H9 (cell line): ENCODE data around the gene E2F1. TPM values are rescaled to one million over a fixed set of nuclear protein-coding genes. Genes with fewer than 3 reads are reported as not detected.

ENCODE experiments used
- DNase-seq: peaks from one replicate; pipeline ENCODE4 v3.0.0-alpha.2; 2017
- H2AFZ ChIP-seq: one replicate; pipeline ENCODE4 v1.6.1; 2013; ENCODE audit warnings: mild to moderate bottlenecking, low read length, control low read depth, moderate library complexity
- H2AK5ac ChIP-seq: 2 replicates; pipeline ENCODE4 v1.6.1; 2013; ENCODE audit warnings: low read length, control low read depth, mixed read lengths; ENCODE audit not compliant: insufficient read length
- H2BK120ac ChIP-seq: one replicate; pipeline ENCODE4 v1.6.1; 2013; ENCODE audit warnings: low read depth, mild to moderate bottlenecking, low read length, control low read depth, inconsistent platforms; ENCODE audit not compliant: poor library complexity, severe bottlenecking
- H2BK12ac ChIP-seq: 2 replicates; pipeline ENCODE4 v1.6.1; 2013; ENCODE audit warnings: low read length, control low read depth, mixed read lengths, low read depth; ENCODE audit not compliant: insufficient read length
- H2BK15ac ChIP-seq: 2 replicates; pipeline ENCODE4 v1.6.1; 2013; ENCODE audit warnings: low read depth, low read length, control low read depth
- H2BK20ac ChIP-seq: one replicate; pipeline ENCODE4 v1.6.1; 2013; ENCODE audit warnings: low read depth, mild to moderate bottlenecking, low read length, control low read depth, inconsistent platforms; ENCODE audit not compliant: poor library complexity, severe bottlenecking
- H2BK5ac ChIP-seq: 2 replicates; pipeline ENCODE4 v1.6.1; 2013; ENCODE audit warnings: low read length, control low read depth, mixed read lengths; ENCODE audit not compliant: insufficient read length
- H3K14ac ChIP-seq: 2 replicates; pipeline ENCODE4 v1.6.1; 2013; ENCODE audit warnings: low read length, control low read depth; ENCODE audit not compliant: insufficient read depth
- H3K18ac ChIP-seq: 2 replicates; pipeline ENCODE4 v1.6.1; 2013; ENCODE audit warnings: low read depth, mild to moderate bottlenecking, mixed read lengths, low read length, control low read depth; ENCODE audit not compliant: insufficient read length
- H3K23ac ChIP-seq: 2 replicates; pipeline ENCODE4 v1.6.1; 2013; ENCODE audit warnings: low read length, control low read depth, mixed read lengths, low read depth; ENCODE audit not compliant: insufficient read length
- H3K23me2 ChIP-seq: 2 replicates; pipeline ENCODE4 v1.6.1; 2013; ENCODE audit warnings: low read depth, mild to moderate bottlenecking, mixed read lengths, low read length, control low read depth; ENCODE audit not compliant: insufficient read length, poor library complexity, severe bottlenecking
- H3K27ac ChIP-seq: 2 replicates; pipeline ENCODE4 v1.5.1; 2013; ENCODE audit warnings: low read length, control low read depth, mixed read lengths, low read depth; ENCODE audit not compliant: insufficient read length
- H3K27me3 ChIP-seq: 2 replicates; pipeline ENCODE4 v1.6.1; 2013; ENCODE audit warnings: low read length, control low read depth, inconsistent platforms; ENCODE audit not compliant: insufficient read depth
- H3K4ac ChIP-seq: 2 replicates; pipeline ENCODE4 v1.6.1; 2013; ENCODE audit warnings: low read depth, mild to moderate bottlenecking, control low read depth, inconsistent platforms, low read length, moderate library complexity
- H3K4me1 ChIP-seq: 2 replicates; pipeline ENCODE4 v1.6.1; 2013; ENCODE audit warnings: low read length, control low read depth, inconsistent platforms; ENCODE audit not compliant: insufficient read depth
- H3K4me2 ChIP-seq: 2 replicates; pipeline ENCODE4 v1.6.1; 2013; ENCODE audit warnings: low read length, control low read depth, mixed read lengths; ENCODE audit not compliant: insufficient read length, insufficient read depth
- H3K56ac ChIP-seq: 2 replicates; pipeline ENCODE4 v1.6.1; 2013; ENCODE audit warnings: low read depth, mild to moderate bottlenecking, mixed read lengths, low read length, control low read depth; ENCODE audit not compliant: insufficient read length
- H3K79me1 ChIP-seq: 2 replicates; pipeline ENCODE4 v1.6.1; 2013; ENCODE audit warnings: low read depth, mild to moderate bottlenecking, moderate library complexity, low read length, control low read depth, inconsistent platforms; ENCODE audit not compliant: insufficient read depth, poor library complexity, severe bottlenecking
- H3K79me2 ChIP-seq: 2 replicates; pipeline ENCODE4 v1.6.1; 2013; ENCODE audit warnings: low read length, control low read depth, inconsistent platforms; ENCODE audit not compliant: insufficient read depth
- H3K9ac ChIP-seq: 2 replicates; pipeline ENCODE4 v1.6.1; 2013; ENCODE audit warnings: low read length, control low read depth, mixed read lengths; ENCODE audit not compliant: insufficient read length; ENCODE audit errors: extremely low read depth
- H3K9me3 ChIP-seq: one replicate; pipeline ENCODE4 v1.6.1; 2013; ENCODE audit warnings: low read depth, low read length, inconsistent platforms; ENCODE audit not compliant: control insufficient read depth
- H3T11ph ChIP-seq: one replicate; pipeline ENCODE4 v1.6.1; 2013; ENCODE audit warnings: mild to moderate bottlenecking, low read length, control low read depth, inconsistent platforms
- H4K20me1 ChIP-seq: one replicate; pipeline ENCODE4 v1.6.1; 2013; ENCODE audit not compliant: control insufficient read depth, insufficient read length, insufficient read depth
- H4K5ac ChIP-seq: 2 replicates; pipeline ENCODE4 v1.6.1; 2013; ENCODE audit warnings: low read depth, mild to moderate bottlenecking, mixed read lengths, low read length, control low read depth; ENCODE audit not compliant: insufficient read length
- H4K8ac ChIP-seq: replicated peaks from 2 replicates; pipeline ENCODE4 v1.6.1; 2013; ENCODE audit warnings: low read length, control low read depth, mixed read lengths, low read depth; ENCODE audit not compliant: insufficient read length
- H4K91ac ChIP-seq: 2 replicates; pipeline ENCODE4 v1.6.1; 2013; ENCODE audit warnings: low read depth, mild to moderate bottlenecking, moderate library complexity, mixed read lengths, low read length, control low read depth; ENCODE audit not compliant: insufficient read length
- H3K27ac Mint-ChIP-seq, 3 experiments: 2 replicates in 2 of 3; 3 replicates in 1 of 3; pipeline ENCODE4 v1.8.0; 2020 to 2021; ENCODE audit warnings: mixed read lengths in 3 of 3, mild to moderate bottlenecking in 1 of 3, moderate library complexity in 1 of 3
- H3K27me3 Mint-ChIP-seq: 2 replicates; pipeline ENCODE4 v1.8.0; 2021; ENCODE audit warnings: low read depth, mild to moderate bottlenecking, moderate library complexity, mixed read lengths
- H3K36me3 Mint-ChIP-seq, 3 experiments: 2 replicates in 2 of 3; 3 replicates in 1 of 3; pipeline ENCODE4 v1.8.0; 2020 to 2021; ENCODE audit warnings: low read depth in 3 of 3, mixed read lengths in 3 of 3; ENCODE audit not compliant: insufficient read depth in 1 of 3
- H3K4me1 Mint-ChIP-seq, 2 experiments: 2 replicates each; pipeline ENCODE4 v1.8.0; 2020; ENCODE audit warnings: mixed read lengths in 2 of 2
- H3K4me3 Mint-ChIP-seq, 2 experiments: 2 replicates in 1 of 2; 3 replicates in 1 of 2; pipeline ENCODE4 v1.8.0; 2020 to 2021; ENCODE audit warnings: mild to moderate bottlenecking in 2 of 2, mixed read lengths in 2 of 2, moderate library complexity in 1 of 2
- H3K9me3 Mint-ChIP-seq, 2 experiments: 2 replicates in 1 of 2; 3 replicates in 1 of 2; pipeline ENCODE4 v1.8.0; 2020; ENCODE audit warnings: mild to moderate bottlenecking in 2 of 2, mixed read lengths in 2 of 2, moderate library complexity in 1 of 2
- WGBS: extraction: QIAGEN DNeasy Blood & Tissue Kit; methylation state at CpG from one replicate; pipeline ENCODE4 v1.1.7; 2013; ENCODE audit warnings: missing lambda C conversion rate, low lambda C conversion rate, mixed read lengths; ENCODE audit not compliant: insufficient read length; ENCODE audit errors: extremely low coverage; 5-methylcytosine and 5-hydroxymethylcytosine counted together
- total RNA-seq: library from RNA; stranded (reverse); gene quantifications from 2 replicates; pipeline ENCODE4 v1.2.1, GENCODE V29; 2021
- TF ChIP-seq, protein P1 (sequence below): fragments of 200-600 bp; sonication (generic); conservative IDR thresholded peaks from 3 replicates; pipeline ENCODE4 v1.8.0; 2021; ENCODE audit warnings: antibody characterized with exemption, mild to moderate bottlenecking

Gene E2F1
- total RNA-seq, 1 experiment from 2014 or later: 58.7 TPM

DNA sequence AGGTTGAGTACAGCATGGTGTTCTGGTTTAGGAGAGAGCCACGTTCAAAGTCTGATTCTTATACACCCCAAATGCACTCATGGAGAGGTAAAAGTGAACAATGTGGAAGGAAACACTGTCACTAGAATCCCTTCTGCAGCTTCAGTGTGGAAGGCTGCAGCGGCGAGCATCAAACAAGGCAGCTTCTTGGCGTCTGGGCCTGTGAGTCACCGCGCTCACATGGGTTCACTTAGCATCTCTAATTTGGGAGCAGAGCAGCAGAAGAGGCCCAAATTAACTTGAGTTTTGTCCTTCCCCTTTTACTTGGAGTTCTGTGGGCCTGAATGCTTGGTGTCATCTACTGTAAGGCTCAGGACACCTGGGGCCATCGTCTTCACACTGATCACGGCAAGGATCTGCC lies 10.9 kb upstream of the E2F1 start:
- Histone ChIP-seq H3T11ph (no peak overlapping the region), H3K23ac (no peak overlapping the region), H3K4ac (no peak overlapping the region), H3K27ac (no peak overlapping the region), H3K14ac (no peak overlapping the region), H2BK20ac (no peak overlapping the region), H3K56ac (no peak overlapping the region), H3K79me1 (no peaks in the 10 kb centered on the region), H3K27me3 (no peaks in the 10 kb centered on the region), H2BK12ac (no peak overlapping the region), H2BK5ac (no peak overlapping the region), H4K91ac (no peak overlapping the region), H3K4me2 (no peak overlapping the region), H3K18ac (no peak overlapping the region), H2AK5ac (no peak overlapping the region), H2BK15ac (no peak overlapping the region), H3K9me3 (no peaks in the 10 kb centered on the region), H4K5ac (no peak overlapping the region), H3K9ac (no peak overlapping the region), H4K8ac (no peak overlapping the region), H4K20me1 (no peaks in the 10 kb centered on the region), H2AFZ (no peak overlapping the region), H3K23me2 (no peaks in the 10 kb centered on the region), H3K4me1 (no peaks in the 10 kb centered on the region), H3K79me2 (no peaks in the 10 kb centered on the region), H2BK120ac (no peak overlapping the region)
- WGBS: no CpG with 5 or more reads among the region's 8 CpGs
- no peak overlapping the region for H3K4me3 Mint-ChIP-seq
- H3K27me3 Mint-ChIP-seq: peaks cover 21% of the 10 kb centered on the region
- peaks cover 18 to 19% of the 10 kb centered on the region in 2 experiments for H3K4me1 Mint-ChIP-seq
- DNase-seq: no peak
- H3K9me3 Mint-ChIP-seq: peaks cover 24 to 25% of the 10 kb centered on the region in 2 experiments
- no peak overlapping the region for H3K27ac Mint-ChIP-seq
- TF ChIP-seq, protein P1, sequence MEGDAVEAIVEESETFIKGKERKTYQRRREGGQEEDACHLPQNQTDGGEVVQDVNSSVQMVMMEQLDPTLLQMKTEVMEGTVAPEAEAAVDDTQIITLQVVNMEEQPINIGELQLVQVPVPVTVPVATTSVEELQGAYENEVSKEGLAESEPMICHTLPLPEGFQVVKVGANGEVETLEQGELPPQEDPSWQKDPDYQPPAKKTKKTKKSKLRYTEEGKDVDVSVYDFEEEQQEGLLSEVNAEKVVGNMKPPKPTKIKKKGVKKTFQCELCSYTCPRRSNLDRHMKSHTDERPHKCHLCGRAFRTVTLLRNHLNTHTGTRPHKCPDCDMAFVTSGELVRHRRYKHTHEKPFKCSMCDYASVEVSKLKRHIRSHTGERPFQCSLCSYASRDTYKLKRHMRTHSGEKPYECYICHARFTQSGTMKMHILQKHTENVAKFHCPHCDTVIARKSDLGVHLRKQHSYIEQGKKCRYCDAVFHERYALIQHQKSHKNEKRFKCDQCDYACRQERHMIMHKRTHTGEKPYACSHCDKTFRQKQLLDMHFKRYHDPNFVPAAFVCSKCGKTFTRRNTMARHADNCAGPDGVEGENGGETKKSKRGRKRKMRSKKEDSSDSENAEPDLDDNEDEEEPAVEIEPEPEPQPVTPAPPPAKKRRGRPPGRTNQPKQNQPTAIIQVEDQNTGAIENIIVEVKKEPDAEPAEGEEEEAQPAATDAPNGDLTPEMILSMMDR: no peak
- H3K36me3 Mint-ChIP-seq: peaks cover 9 to 20% (median 12%) of the 10 kb centered on the region in 3 experiments
